ENCODE measurements around the gene SYT3.
A peak's percentile ranks its signal among the peaks of the same experiment; 100 is the strongest.

The SYT3 gene

GRCh38 chr19:50639121-50640112 lies at the start of gene SYT3:
TSS of gene SYT3 (minus strand) at chr19:50639881. CDS start at chr19:50637411, 2,470 bp downstream.
- DNase-seq, result peak; percentile 65

GRCh38 chr19:50688766-50689165 lies 49.1 kb upstream of the SYT3 start:
- no peak for DNase-seq

GRCh38 chr19:50686310-50687032 lies 46.8 kb upstream of the SYT3 start:
- DNase-seq, result no peak

GRCh38 chr19:50679177-50680125 lies 39.8 kb upstream of the SYT3 start:
- DNase-seq, result peak; percentile 93

GRCh38 chr19:50678323-50678722 lies 38.6 kb upstream of the SYT3 start:
- no peak for DNase-seq

GRCh38 chr19:50677636-50678035 lies 38.0 kb upstream of the SYT3 start:
- DNase-seq, result no peak

- DNase-seq, result no peak
Measured at GRCh38 chr19:50676625-50677197, 37.0 kb upstream of the SYT3 start.

- no peak for DNase-seq
Measured at GRCh38 chr19:50673118-50673517, 33.4 kb upstream of the SYT3 start.

- no peak for DNase-seq
Measured at GRCh38 chr19:50670102-50670380, 30.4 kb upstream of the SYT3 start.

- peak; percentile 79 for DNase-seq
Measured at GRCh38 chr19:50669302-50670101, 29.8 kb upstream of the SYT3 start.

- DNase-seq, result no peak
Measured at GRCh38 chr19:50668879-50669278, 29.2 kb upstream of the SYT3 start.

GRCh38 chr19:50668416-50668815 lies 28.7 kb upstream of the SYT3 start:
- no peak for DNase-seq

GRCh38 chr19:50667759-50668231 lies 28.1 kb upstream of the SYT3 start:
- DNase-seq, result no peak

- no peak for DNase-seq
Measured at GRCh38 chr19:50667177-50667758, 27.6 kb upstream of the SYT3 start.

- DNase-seq, result no peak
Measured at GRCh38 chr19:50666346-50667176, 26.9 kb upstream of the SYT3 start.

GRCh38 chr19:50664204-50664603 lies 24.5 kb upstream of the SYT3 start:
- DNase-seq, result no peak

- no peak for DNase-seq
Measured at GRCh38 chr19:50663482-50663790, 23.8 kb upstream of the SYT3 start.

GRCh38 chr19:50662651-50663481 lies 23.2 kb upstream of the SYT3 start:
- no peak for DNase-seq

All from stimulated activated CD8-positive, alpha-beta memory T cell treated with anti-CD3 and anti-CD28 coated beads, Interleukin-4, amount 100 ng/mL, for 48 hours (primary cell).